GM21717 (cell line): ENCODE data around the gene CLRN3.

Experiments used
- ATAC-seq: cut with Tn5 transposase; IDR thresholded peaks from one replicate; pipeline ENCODE4 v1.9.1; 2021; ENCODE audit warnings: mild to moderate bottlenecking, moderate library complexity; ENCODE audit not compliant: unreplicated experiment

Gene CLRN3

GRCh38 chr10:127919418-127920271 lies 26.9 kb upstream of the CLRN3 start:
- no peak for ATAC-seq

GRCh38 chr10:127918572-127918971 lies 25.8 kb upstream of the CLRN3 start:
- no peak for ATAC-seq

GRCh38 chr10:127916826-127917225 lies 24.1 kb upstream of the CLRN3 start:
- no peak for ATAC-seq

- ATAC-seq: no peak
Measured at GRCh38 chr10:127915324-127915723, 22.6 kb upstream of the CLRN3 start.

GRCh38 chr10:127913368-127913759 lies 20.6 kb upstream of the CLRN3 start:
- ATAC-seq: no peak

GRCh38 chr10:127912607-127913367 lies 20.0 kb upstream of the CLRN3 start:
- no peak for ATAC-seq

- ATAC-seq: no peak
Measured at GRCh38 chr10:127911867-127912257, 19.1 kb upstream of the CLRN3 start.

GRCh38 chr10:127911218-127911866 lies 18.6 kb upstream of the CLRN3 start:
- no peak for ATAC-seq

- ATAC-seq: no peak
Measured at GRCh38 chr10:127910464-127910770, 17.7 kb upstream of the CLRN3 start.

- ATAC-seq: no peak
Measured at GRCh38 chr10:127909716-127910463, 17.1 kb upstream of the CLRN3 start.

GRCh38 chr10:127908959-127909267 lies 16.2 kb upstream of the CLRN3 start:
- no peak for ATAC-seq

GRCh38 chr10:127908106-127908958 lies 15.6 kb upstream of the CLRN3 start:
- ATAC-seq: no peak

GRCh38 chr10:127907411-127908105 lies 14.8 kb upstream of the CLRN3 start:
- ATAC-seq: no peak

GRCh38 chr10:127906548-127907377 lies 14.0 kb upstream of the CLRN3 start, which contains the start of gene PTPRE:
TSS of gene PTPRE (plus strand) at chr10:127907103. CDS start at chr10:128040882, 133,779 bp downstream.
- peak; percentile 78 for ATAC-seq

- ATAC-seq: no peak
Measured at GRCh38 chr10:127905848-127906261, 13.1 kb upstream of the CLRN3 start.

GRCh38 chr10:127905001-127905847 lies 12.5 kb upstream of the CLRN3 start:
- ATAC-seq: no peak

GRCh38 chr10:127904311-127905000 lies 11.7 kb upstream of the CLRN3 start:
- ATAC-seq: no peak
